Measurements from ENCODE around the gene U2AF2. TPM values are rescaled to one million over a fixed set of nuclear protein-coding genes. Genes with fewer than 3 reads are reported as not detected.

Gene U2AF2
- total and polyA plus RNA-seq, 2 experiments from 2014 or later, result 16.1 to 99.6 TPM

DNA sequence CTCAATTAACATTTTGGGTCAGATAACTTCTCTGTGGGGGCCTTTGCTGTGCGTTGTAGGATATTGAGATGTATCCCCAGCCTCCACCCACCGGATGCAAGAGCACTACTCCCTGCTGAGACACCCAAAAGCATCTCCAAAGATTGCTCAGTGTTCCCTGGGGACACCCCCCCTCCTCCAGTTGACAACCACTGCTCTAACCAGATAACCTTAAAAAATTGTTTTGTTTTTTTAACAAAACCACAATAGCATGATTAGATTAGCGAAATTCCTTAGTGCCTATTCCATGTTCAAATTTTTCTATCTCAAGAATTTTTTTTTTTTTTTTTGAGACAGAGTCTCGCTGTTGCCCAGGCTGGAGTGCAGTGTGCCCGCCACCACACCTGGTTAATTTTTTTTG lies 17.6 kb downstream of the U2AF2 start:
- Histone ChIP-seq H3K36me3 (replicated peaks; ENCODE audit: insufficient read depth, low read depth) (no peaks in the 10 kb centered on the region), H3K9me3 (ENCODE audit: low read depth) (no peaks in the 10 kb centered on the region), H3K27ac (no peak overlapping the region), H3K4me2 (no peak overlapping the region), H4K20me1 (ENCODE audit: insufficient read depth, poor library complexity, severe bottlenecking) (peaks cover 75% of the 10 kb centered on the region), H3K27me3 (no peaks in the 10 kb centered on the region), H3K4me1 (ENCODE audit: insufficient read depth) (peaks cover 25% of the 10 kb centered on the region), H3K9me2 (replicated peaks; ENCODE audit: insufficient read depth) (no peaks in the 10 kb centered on the region), H3K4me3 (no peak overlapping the region), H2AFZ (no peak overlapping the region), H3K79me2 (peaks cover 86% of the 10 kb centered on the region)
- DNase-seq (ENCODE audit: low spot score), result no peak
- TF ChIP-seq EZH2phosphoT487 (IDR thresholded peaks at IDR 0.05; ENCODE audit: low read depth, severe bottlenecking, unreplicated experiment) (no peak), EZH2 (IDR thresholded peaks at IDR 0.05; ENCODE audit: borderline replicate concordance) (no peak)
- TF ChIP-seq, protein P1, sequence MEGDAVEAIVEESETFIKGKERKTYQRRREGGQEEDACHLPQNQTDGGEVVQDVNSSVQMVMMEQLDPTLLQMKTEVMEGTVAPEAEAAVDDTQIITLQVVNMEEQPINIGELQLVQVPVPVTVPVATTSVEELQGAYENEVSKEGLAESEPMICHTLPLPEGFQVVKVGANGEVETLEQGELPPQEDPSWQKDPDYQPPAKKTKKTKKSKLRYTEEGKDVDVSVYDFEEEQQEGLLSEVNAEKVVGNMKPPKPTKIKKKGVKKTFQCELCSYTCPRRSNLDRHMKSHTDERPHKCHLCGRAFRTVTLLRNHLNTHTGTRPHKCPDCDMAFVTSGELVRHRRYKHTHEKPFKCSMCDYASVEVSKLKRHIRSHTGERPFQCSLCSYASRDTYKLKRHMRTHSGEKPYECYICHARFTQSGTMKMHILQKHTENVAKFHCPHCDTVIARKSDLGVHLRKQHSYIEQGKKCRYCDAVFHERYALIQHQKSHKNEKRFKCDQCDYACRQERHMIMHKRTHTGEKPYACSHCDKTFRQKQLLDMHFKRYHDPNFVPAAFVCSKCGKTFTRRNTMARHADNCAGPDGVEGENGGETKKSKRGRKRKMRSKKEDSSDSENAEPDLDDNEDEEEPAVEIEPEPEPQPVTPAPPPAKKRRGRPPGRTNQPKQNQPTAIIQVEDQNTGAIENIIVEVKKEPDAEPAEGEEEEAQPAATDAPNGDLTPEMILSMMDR (IDR thresholded peaks at IDR 0.05; ENCODE audit: poor library complexity), result no peak
- WGBS (ENCODE audit: low lambda C conversion rate, missing lambda C conversion rate), result 95% methylated on average over 5 of the region's 5 CpGs

DNA sequence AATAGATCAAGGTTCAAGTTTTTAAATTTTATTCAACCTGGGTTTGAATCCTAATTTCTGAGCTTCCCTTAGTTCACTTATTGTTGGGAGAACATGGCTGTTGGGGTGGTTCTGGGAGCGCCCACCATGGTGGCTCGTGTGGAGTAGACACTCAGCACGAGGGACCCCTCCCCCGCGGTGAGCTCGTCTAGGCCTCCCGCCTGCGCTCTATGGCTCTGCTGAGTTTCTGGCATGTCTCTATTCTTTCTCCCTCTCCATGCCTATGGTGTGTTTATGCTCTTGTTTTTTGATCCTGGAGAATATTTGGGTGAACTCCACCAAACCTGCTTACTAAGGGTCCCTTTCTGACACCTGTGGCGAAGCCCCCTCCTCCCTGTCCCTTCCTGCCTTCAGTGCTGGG lies 18.6 kb downstream of the U2AF2 start:
- H3K9me2 ChIP-seq (replicated peaks; ENCODE audit: insufficient read depth), result no peaks in the 10 kb centered on the region
- no peak for DNase-seq (ENCODE audit: low spot score)
- no peaks in the 10 kb centered on the region for H3K36me3 ChIP-seq (replicated peaks; ENCODE audit: insufficient read depth, low read depth)
- H3K27ac ChIP-seq, result no peak overlapping the region
- H2AFZ ChIP-seq, result no peak overlapping the region
- TF ChIP-seq EZH2 (IDR thresholded peaks at IDR 0.05; ENCODE audit: borderline replicate concordance) (no peak), EZH2phosphoT487 (IDR thresholded peaks at IDR 0.05; ENCODE audit: low read depth, severe bottlenecking, unreplicated experiment) (no peak)
- TF ChIP-seq, protein P1 (IDR thresholded peaks at IDR 0.05; ENCODE audit: poor library complexity), result no peak
- peaks cover 29% of the 10 kb centered on the region for H3K4me1 ChIP-seq (ENCODE audit: insufficient read depth)
- peaks cover 74% of the 10 kb centered on the region for H4K20me1 ChIP-seq (ENCODE audit: insufficient read depth, poor library complexity, severe bottlenecking)
- H3K9me3 ChIP-seq (ENCODE audit: low read depth), result no peaks in the 10 kb centered on the region
- no peak overlapping the region for H3K4me3 ChIP-seq
- peaks cover 88% of the 10 kb centered on the region for H3K79me2 ChIP-seq
- no peaks in the 10 kb centered on the region for H3K27me3 ChIP-seq
- no peak overlapping the region for H3K4me2 ChIP-seq
- 80% methylated on average over 9 of the region's 9 CpGs for WGBS (ENCODE audit: low lambda C conversion rate, missing lambda C conversion rate)

DNA sequence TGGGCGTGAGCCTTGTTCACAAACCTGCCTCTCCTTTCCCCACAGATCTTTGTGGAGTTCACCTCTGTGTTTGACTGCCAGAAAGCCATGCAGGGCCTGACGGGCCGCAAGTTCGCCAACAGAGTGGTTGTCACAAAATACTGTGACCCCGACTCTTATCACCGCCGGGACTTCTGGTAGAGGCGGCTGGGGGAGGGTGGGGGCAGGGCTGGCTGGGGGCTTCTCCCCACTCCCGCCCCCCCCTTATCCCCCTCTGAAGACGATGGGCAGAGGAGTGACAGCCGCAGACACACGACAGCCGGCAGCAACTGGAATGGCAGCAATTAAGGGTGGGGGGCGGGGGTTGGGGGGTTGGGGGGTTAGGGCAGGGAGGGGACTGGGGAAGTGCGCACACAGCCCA lies 19.1 kb downstream of the U2AF2 start:
- TF ChIP-seq, protein P1 (IDR thresholded peaks at IDR 0.05; ENCODE audit: poor library complexity), result no peak
- TF ChIP-seq EZH2 (IDR thresholded peaks at IDR 0.05; ENCODE audit: borderline replicate concordance) (no peak), EZH2phosphoT487 (IDR thresholded peaks at IDR 0.05; ENCODE audit: low read depth, severe bottlenecking, unreplicated experiment) (no peak)
- no peak overlapping the region for H3K27ac ChIP-seq
- DNase-seq (ENCODE audit: low spot score), result no peak
- WGBS (ENCODE audit: low lambda C conversion rate, missing lambda C conversion rate), result 93% methylated on average over 6 of the region's 15 CpGs
- H2AFZ ChIP-seq, result no peak overlapping the region
- no peaks in the 10 kb centered on the region for H3K9me2 ChIP-seq (replicated peaks; ENCODE audit: insufficient read depth)
- no peak overlapping the region for H3K4me3 ChIP-seq
- H3K9me3 ChIP-seq (ENCODE audit: low read depth), result no peaks in the 10 kb centered on the region
- H3K4me2 ChIP-seq, result no peak overlapping the region
- peaks cover 73% of the 10 kb centered on the region for H4K20me1 ChIP-seq (ENCODE audit: insufficient read depth, poor library complexity, severe bottlenecking)
- H3K27me3 ChIP-seq, result no peaks in the 10 kb centered on the region
- peaks cover 88% of the 10 kb centered on the region for H3K79me2 ChIP-seq
- peaks cover 27% of the 10 kb centered on the region for H3K4me1 ChIP-seq (ENCODE audit: insufficient read depth)
- H3K36me3 ChIP-seq (replicated peaks; ENCODE audit: insufficient read depth, low read depth), result no peaks in the 10 kb centered on the region

DNA sequence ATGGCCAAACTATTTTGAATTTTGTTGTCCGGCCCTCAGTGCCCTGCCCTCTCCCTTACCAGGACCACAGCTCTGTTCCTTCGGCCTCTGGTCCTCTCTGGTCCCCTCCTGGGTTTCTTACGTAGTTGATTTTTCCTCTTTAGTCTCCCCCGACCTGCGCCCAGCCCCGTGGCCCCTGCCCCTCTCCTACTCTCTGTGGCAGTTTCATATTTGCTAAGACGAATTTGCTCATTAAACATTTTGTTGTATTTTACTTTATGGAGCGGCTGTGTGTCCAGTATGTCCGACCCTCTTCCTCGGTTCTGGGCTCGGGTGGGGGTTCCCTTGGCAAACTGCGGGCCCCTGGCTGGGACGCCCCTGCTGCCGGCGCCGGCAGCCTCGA lies 19.6 kb downstream of the U2AF2 start:
- Histone ChIP-seq H4K20me1 (ENCODE audit: insufficient read depth, poor library complexity, severe bottlenecking) (peaks cover 73% of the 10 kb centered on the region), H3K4me3 (peak overlapping the region; percentile 36), H3K9me2 (replicated peaks; ENCODE audit: insufficient read depth) (no peaks in the 10 kb centered on the region), H2AFZ (peak overlapping the region; percentile 3), H3K4me2 (peak overlapping the region; percentile 87), H3K79me2 (peaks cover 88% of the 10 kb centered on the region), H3K9me3 (ENCODE audit: low read depth) (no peaks in the 10 kb centered on the region), H3K27ac (peak overlapping the region; percentile 89), H3K27me3 (no peaks in the 10 kb centered on the region), H3K4me1 (ENCODE audit: insufficient read depth) (peaks cover 27% of the 10 kb centered on the region), H3K36me3 (replicated peaks; ENCODE audit: insufficient read depth, low read depth) (no peaks in the 10 kb centered on the region)
- TF ChIP-seq EZH2phosphoT487 (IDR thresholded peaks at IDR 0.05; ENCODE audit: low read depth, severe bottlenecking, unreplicated experiment), result no peak
- TF ChIP-seq EZH2 (IDR thresholded peaks at IDR 0.05; ENCODE audit: borderline replicate concordance), result no peak
- TF ChIP-seq, protein P1 (IDR thresholded peaks at IDR 0.05; ENCODE audit: poor library complexity), result no peak
- 29% methylated on average over 16 of the region's 17 CpGs for WGBS (ENCODE audit: low lambda C conversion rate, missing lambda C conversion rate)
- DNase-seq (ENCODE audit: low spot score), result no peak

Measured in hepatocyte (in vitro differentiated cells).